ENCODE results near the gene MPV17L2.

MPV17L2 gene

GRCh38 chr19:18197941-18198340, 4.9 kb downstream of the MPV17L2 start:
- TF ChIP-seq CTCF (IDR thresholded peaks at IDR 0.05; ENCODE audit: low read depth, low read length) (no peak), POLR2A (IDR thresholded peaks at IDR 0.05; ENCODE audit: extremely low read depth, insufficient read length) (no peak), MYC (IDR thresholded peaks at IDR 0.05; ENCODE audit: low read depth, low read length) (no peak), MAX (IDR thresholded peaks at IDR 0.05; ENCODE audit: low read depth, low read length) (no peak)
- no peak overlapping the region for H3K4me3 ChIP-seq (ENCODE audit: low read depth, low read length)
- no peak for DNase-seq (ENCODE audit: low read depth)

DNA sequence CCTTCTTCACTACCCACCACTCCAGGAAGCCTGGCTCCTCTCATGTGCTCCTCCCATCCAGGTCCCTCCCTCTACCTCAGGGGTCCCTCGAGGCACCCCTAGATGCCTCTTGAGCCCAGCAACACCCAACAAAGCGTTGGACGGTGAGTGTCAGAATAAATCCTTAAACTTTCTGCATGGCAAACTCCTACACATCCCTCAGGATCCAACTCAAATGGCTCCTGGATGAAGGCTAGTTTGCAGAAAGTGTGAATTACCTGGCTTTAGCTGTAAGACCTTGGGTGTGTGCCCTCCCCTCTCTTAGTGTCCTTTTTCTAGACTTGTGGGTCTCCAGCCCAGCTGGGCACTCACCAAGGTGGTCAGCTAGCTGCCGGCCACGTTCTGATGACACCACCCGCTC, 5.4 kb downstream of the MPV17L2 start:
- no peak overlapping the region for H3K4me3 ChIP-seq (ENCODE audit: low read depth, low read length)
- TF ChIP-seq CTCF (IDR thresholded peaks at IDR 0.05; ENCODE audit: low read depth, low read length) (no peak), MYC (IDR thresholded peaks at IDR 0.05; ENCODE audit: low read depth, low read length) (no peak), POLR2A (IDR thresholded peaks at IDR 0.05; ENCODE audit: extremely low read depth, insufficient read length) (no peak), MAX (IDR thresholded peaks at IDR 0.05; ENCODE audit: low read depth, low read length) (no peak)
- DNase-seq (ENCODE audit: low read depth), result no peak

- H3K4me3 ChIP-seq (ENCODE audit: low read depth, low read length), result no peak overlapping the region
- no peak for TF ChIP-seq CTCF (IDR thresholded peaks at IDR 0.05; ENCODE audit: low read depth, low read length)
- TF ChIP-seq POLR2A (IDR thresholded peaks at IDR 0.05; ENCODE audit: extremely low read depth, insufficient read length), result no peak
- TF ChIP-seq MAX (IDR thresholded peaks at IDR 0.05; ENCODE audit: low read depth, low read length), result no peak
- TF ChIP-seq MYC (IDR thresholded peaks at IDR 0.05; ENCODE audit: low read depth, low read length), result no peak
- no peak for DNase-seq (ENCODE audit: low read depth)
Measured at GRCh38 chr19:18202397-18202777, 9.4 kb downstream of the MPV17L2 start.

DNA sequence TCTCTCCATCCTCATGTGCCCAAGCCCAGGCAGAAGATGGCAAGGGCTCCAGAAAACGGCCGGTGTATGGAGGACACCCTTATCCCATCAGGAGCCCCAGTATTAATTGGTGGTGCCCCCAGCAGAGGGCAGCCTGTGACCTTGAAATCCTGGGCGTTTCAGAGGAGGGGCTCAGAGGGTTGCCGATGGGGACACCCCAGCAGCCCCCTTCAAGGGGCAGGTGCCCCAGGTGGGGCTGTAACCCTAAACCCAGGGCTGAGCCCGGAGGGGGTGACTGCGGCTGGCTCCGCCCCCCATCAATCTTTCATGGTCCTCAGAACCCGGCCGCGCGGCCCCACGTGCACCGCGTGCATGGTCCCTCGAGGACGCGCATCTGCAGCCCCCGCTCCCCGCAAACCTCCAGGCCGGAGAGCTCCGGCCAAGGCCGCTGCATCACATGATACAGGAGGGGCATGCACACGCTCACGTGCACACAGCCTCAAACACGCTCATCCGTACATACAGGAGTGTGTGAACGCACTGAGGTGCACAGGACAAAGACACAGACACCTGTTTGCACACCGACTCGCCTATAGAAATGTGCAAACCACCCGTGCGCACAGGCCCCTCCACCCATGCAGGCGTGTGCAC, 9.9 kb downstream of the MPV17L2 start:
- DNase-seq (ENCODE audit: low read depth), result peak; percentile 48
- TF ChIP-seq CTCF (IDR thresholded peaks at IDR 0.05; ENCODE audit: low read depth, low read length) (no peak), POLR2A (IDR thresholded peaks at IDR 0.05; ENCODE audit: extremely low read depth, insufficient read length) (no peak), MYC (IDR thresholded peaks at IDR 0.05; ENCODE audit: low read depth, low read length) (no peak), MAX (IDR thresholded peaks at IDR 0.05; ENCODE audit: low read depth, low read length) (0 out of 2 replicates have a peak, but pooled peaks have one; percentile 7)
- peak overlapping the region; percentile 44 for H3K4me3 ChIP-seq (ENCODE audit: low read depth, low read length)

GRCh38 chr19:18203408-18203862, 10.4 kb downstream of the MPV17L2 start:
- H3K4me3 ChIP-seq (ENCODE audit: low read depth, low read length), result peak overlapping the region; percentile 44
- DNase-seq (ENCODE audit: low read depth), result no peak
- no peak for TF ChIP-seq CTCF (IDR thresholded peaks at IDR 0.05; ENCODE audit: low read depth, low read length)
- TF ChIP-seq MAX (IDR thresholded peaks at IDR 0.05; ENCODE audit: low read depth, low read length), result no peak
- no peak for TF ChIP-seq MYC (IDR thresholded peaks at IDR 0.05; ENCODE audit: low read depth, low read length)
- no peak for TF ChIP-seq POLR2A (IDR thresholded peaks at IDR 0.05; ENCODE audit: extremely low read depth, insufficient read length)

Data from NB4 (cell line).